ENCODE results near the gene PFDN1. TPM values are rescaled to one million over a fixed set of nuclear protein-coding genes. Genes with fewer than 3 reads are reported as not detected.
"Not testable (repeated sequence)": the region's sequence is repeated elsewhere in the genome, so short reads cannot be mapped to it uniquely, and the experiment has no call there.

PFDN1 gene
- total RNA-seq, 4 donors from 2014 or later: 42.7 to 102 (median 70.9) TPM

DNA sequence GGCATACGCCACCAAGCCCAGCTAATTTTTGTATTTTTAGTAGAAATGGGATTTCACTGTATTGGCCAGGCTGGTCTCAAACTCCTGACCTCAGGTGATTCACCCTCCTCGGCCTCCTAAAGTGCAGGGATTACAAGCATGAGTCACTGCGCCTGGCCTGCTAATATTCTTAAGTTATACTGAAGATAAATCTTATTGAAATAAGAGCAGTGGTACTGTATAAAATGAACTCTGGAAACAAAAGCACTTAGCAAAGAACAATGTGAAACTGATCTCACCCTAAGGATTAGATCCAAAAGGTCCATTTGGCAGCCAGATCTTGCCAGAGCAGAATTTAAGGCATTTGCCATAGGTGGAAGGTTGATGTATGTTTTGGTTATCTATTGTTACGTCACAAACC lies 100.8 kb downstream of the PFDN1 start:
- H3K4me1 ChIP-seq: no peaks in the 10 kb centered on the region
- intact Hi-C loops (cut with DNase I; ENCODE audit: low total_unique reads): no loop called here
- no peak overlapping the region for H3K4me3 ChIP-seq
- no peak for TF ChIP-seq POLR2A (IDR thresholded peaks at IDR 0.05)
- TF ChIP-seq, protein P1, sequence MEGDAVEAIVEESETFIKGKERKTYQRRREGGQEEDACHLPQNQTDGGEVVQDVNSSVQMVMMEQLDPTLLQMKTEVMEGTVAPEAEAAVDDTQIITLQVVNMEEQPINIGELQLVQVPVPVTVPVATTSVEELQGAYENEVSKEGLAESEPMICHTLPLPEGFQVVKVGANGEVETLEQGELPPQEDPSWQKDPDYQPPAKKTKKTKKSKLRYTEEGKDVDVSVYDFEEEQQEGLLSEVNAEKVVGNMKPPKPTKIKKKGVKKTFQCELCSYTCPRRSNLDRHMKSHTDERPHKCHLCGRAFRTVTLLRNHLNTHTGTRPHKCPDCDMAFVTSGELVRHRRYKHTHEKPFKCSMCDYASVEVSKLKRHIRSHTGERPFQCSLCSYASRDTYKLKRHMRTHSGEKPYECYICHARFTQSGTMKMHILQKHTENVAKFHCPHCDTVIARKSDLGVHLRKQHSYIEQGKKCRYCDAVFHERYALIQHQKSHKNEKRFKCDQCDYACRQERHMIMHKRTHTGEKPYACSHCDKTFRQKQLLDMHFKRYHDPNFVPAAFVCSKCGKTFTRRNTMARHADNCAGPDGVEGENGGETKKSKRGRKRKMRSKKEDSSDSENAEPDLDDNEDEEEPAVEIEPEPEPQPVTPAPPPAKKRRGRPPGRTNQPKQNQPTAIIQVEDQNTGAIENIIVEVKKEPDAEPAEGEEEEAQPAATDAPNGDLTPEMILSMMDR (IDR thresholded peaks at IDR 0.05): no peak
- H3K9me3 ChIP-seq: no peaks in the 10 kb centered on the region
- no peak overlapping the region for H3K27ac ChIP-seq
- no peaks in the 10 kb centered on the region for H3K36me3 ChIP-seq
- DNase-seq: no peak
- no peaks in the 10 kb centered on the region for H3K27me3 ChIP-seq

DNA sequence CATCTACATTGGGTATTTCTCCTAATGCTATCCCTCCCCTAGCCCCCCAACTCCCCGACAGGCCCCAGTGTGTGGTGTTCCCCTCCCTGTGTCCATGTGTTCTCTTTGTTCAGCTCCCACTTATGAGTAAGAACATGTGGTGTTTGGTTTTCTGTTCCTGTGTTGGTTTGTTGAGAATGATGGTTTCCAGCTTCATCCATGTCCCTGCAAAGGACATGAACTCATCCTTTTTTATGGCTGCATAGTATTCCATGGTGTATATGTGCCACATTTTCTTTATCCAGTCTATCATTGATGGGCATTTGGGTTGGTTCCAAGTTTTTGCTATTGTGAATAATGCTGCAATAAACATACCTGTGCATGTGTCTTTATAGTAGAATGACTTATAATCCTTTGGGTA lies 104.0 kb downstream of the PFDN1 start:
- DNase-seq; intact Hi-C loops (cut with DNase I; ENCODE audit: low total_unique reads); H3K4me3 ChIP-seq; H3K9me3 ChIP-seq; H3K27me3 ChIP-seq; H3K4me1 ChIP-seq; H3K27ac ChIP-seq; H3K36me3 ChIP-seq: not testable (repeated sequence)

DNA sequence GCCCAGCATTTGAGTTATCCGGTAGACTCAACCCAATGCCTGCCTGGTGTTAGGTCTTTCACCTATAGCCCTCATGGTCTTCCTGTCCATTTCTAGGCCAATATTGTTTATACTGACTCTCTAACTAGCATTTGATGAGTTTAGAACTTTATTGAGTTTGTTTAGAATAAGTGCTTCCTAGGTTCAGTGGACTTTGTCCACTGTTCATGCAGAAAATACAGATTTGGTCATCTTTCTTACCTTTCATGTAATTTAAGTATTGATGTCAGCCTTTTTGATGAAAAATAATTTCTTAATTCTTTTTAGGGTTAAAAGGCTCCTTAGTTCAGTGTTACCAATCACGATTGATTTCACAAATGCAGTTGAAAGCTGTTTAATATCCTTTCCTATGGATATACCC lies 105.9 kb downstream of the PFDN1 start:
- Histone ChIP-seq H3K27me3 (no peaks in the 10 kb centered on the region), H3K9me3 (no peaks in the 10 kb centered on the region), H3K4me1 (no peaks in the 10 kb centered on the region), H3K4me3 (no peak overlapping the region), H3K27ac (no peak overlapping the region), H3K36me3 (no peaks in the 10 kb centered on the region)
- intact Hi-C loops (cut with DNase I; ENCODE audit: low total_unique reads): no loop called here
- no peak for DNase-seq
- TF ChIP-seq, protein P1 (IDR thresholded peaks at IDR 0.05): no peak

DNA sequence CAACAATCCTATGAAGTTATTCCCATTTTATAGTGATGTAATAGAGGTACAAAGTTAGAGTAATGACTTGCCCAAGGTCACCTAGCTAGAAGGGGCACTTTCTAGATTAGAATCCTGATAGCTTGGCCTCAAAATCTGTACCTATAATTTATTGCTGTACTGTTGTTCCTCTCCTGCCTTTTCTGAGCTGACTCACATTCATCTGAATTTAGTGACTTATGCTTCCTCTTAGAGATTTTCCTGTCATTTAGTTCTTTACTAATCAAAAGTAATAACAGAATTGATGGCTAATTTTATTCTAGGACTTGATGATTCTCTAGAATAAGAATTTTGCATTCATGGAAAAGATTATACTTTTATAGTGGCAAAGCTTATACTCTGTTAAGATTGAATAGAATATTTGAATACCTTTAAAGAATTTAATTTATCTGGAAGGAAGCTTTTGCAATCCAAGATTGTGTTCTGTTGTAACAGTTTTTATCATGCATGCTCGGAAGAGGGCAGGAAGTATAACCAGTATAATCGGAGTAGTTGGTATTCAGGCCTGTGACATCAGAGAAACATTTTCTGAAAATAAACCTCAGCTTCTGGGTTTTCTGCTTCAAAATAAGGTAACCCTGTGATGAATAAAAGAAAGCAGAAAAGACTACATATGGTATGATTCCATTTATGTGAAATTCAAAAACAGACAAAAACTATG lies 106.6 kb downstream of the PFDN1 start:
- no peak overlapping the region for H3K4me3 ChIP-seq
- no peaks in the 10 kb centered on the region for H3K4me1 ChIP-seq
- DNase-seq: no peak
- no peak overlapping the region for H3K27ac ChIP-seq
- H3K9me3 ChIP-seq: no peaks in the 10 kb centered on the region
- no peaks in the 10 kb centered on the region for H3K36me3 ChIP-seq
- no peaks in the 10 kb centered on the region for H3K27me3 ChIP-seq
- TF ChIP-seq POLR2A (IDR thresholded peaks at IDR 0.05): no peak
- TF ChIP-seq, protein P1 (IDR thresholded peaks at IDR 0.05): no peak
- intact Hi-C loops (cut with DNase I; ENCODE audit: low total_unique reads): no loop called here

Other genes with a start within 250 kb of the PFDN1 start
- 10 to 100 TPM; 16.1 to 48.9 (median 22.2) TPM for gene PURA, start 189.0 kb downstream of the PFDN1 start, total RNA-seq
- 10 to 100 TPM; 17.8 to 33.5 (median 31.2) TPM for gene IGIP, start 177.2 kb downstream of the PFDN1 start, total RNA-seq
- gene CYSTM1, start 127.9 kb downstream of the PFDN1 start, total RNA-seq: 10 to 100 TPM in 3 of 4 donors, 1 to 10 TPM in 1; 4.4 to 76.8 (median 45.3) TPM
- gene HBEGF, start 43.5 kb upstream of the PFDN1 start, total RNA-seq: 10 to 100 TPM in 2 of 4 donors, 1 to 10 TPM in 1, under 1 TPM in 1; 0.77 to 24.4 (median 8.4) TPM
- gene SLC4A9, start 57.1 kb upstream of the PFDN1 start, total RNA-seq: under 1 TPM in 1 of 4 donors, not detected in 3; 0.12 TPM
- gene ANKHD1, start 98.7 kb upstream of the PFDN1 start, total RNA-seq: 100 to 1,000 TPM; 106 to 200 (median 161) TPM
- 1 to 10 TPM in 1 of 4 donors, not detected in 3; 7.8 TPM for gene EIF4EBP3, start 244.6 kb upstream of the PFDN1 start, total RNA-seq

All from uterus (tissue), 4 donors.